HepG2 (cell line): ENCODE results near the gene WDR91. TPM values are rescaled to one million over a fixed set of nuclear protein-coding genes. Genes with fewer than 3 reads are reported as not detected.
A peak's percentile ranks its signal among the peaks of the same experiment; 100 is the strongest.

ENCODE experiments used
- BRF2 ChIP-seq: sonication (generic); formaldehyde crosslinking; IDR thresholded peaks from 2 replicates; pipeline ENCODE4 v1.8.1; 2022; ENCODE audit warnings: mild to moderate bottlenecking, missing genetic modification reagents
- CTCF ChIP-seq: sonication (generic); formaldehyde crosslinking; IDR thresholded peaks from 2 replicates; pipeline ENCODE4 v1.5.0; 2020; ENCODE audit warnings: mild to moderate bottlenecking, missing genetic modification reagents, moderate library complexity
- DZIP1 ChIP-seq: sonication (generic); formaldehyde crosslinking; IDR thresholded peaks from 2 replicates; pipeline ENCODE4 v1.5.0; 2020; ENCODE audit warnings: mild to moderate bottlenecking, missing genetic modification reagents
- EEA1 ChIP-seq: sonication (generic); formaldehyde crosslinking; IDR thresholded peaks from 2 replicates; pipeline ENCODE4 v1.5.1; 2020; ENCODE audit warnings: mild to moderate bottlenecking, missing genetic modification reagents, borderline replicate concordance
- FLYWCH1 ChIP-seq: sonication (generic); formaldehyde crosslinking; IDR thresholded peaks from 2 replicates; pipeline ENCODE4 v1.8.1; 2023; ENCODE audit warnings: mild to moderate bottlenecking, missing genetic modification reagents
- FOXP4 ChIP-seq: sonication (generic); formaldehyde crosslinking; IDR thresholded peaks from 2 replicates; pipeline ENCODE4 v1.4.0; 2020; ENCODE audit warnings: missing genetic modification reagents
- GMEB2 ChIP-seq: IDR thresholded peaks from 2 replicates; pipeline ENCODE4 v1.6.1; 2016; ENCODE audit warnings: missing biosample characterization, missing genetic modification reagents, low read depth
- MIXL1 ChIP-seq: IDR thresholded peaks from 2 replicates; pipeline ENCODE4 v1.6.1; 2016
- NCOA1 ChIP-seq: sonication (generic); formaldehyde crosslinking; IDR thresholded peaks from 2 replicates; pipeline ENCODE4 v1.9.0; 2021; ENCODE audit warnings: missing genetic modification reagents
- NFATC3 ChIP-seq: sonication (generic); formaldehyde crosslinking; IDR thresholded peaks from 2 replicates; pipeline ENCODE4 v1.5.1; 2020; ENCODE audit warnings: mild to moderate bottlenecking, missing genetic modification reagents
- NFYB ChIP-seq: sonication (generic); formaldehyde crosslinking; IDR thresholded peaks from 2 replicates; pipeline ENCODE4 v1.4.0; 2020; ENCODE audit warnings: missing genetic modification reagents
- PPARG ChIP-seq: conservative IDR thresholded peaks from 2 replicates; pipeline ENCODE4 v1.6.1; 2016; ENCODE audit warnings: missing biosample characterization, missing genetic modification reagents
- SP1 ChIP-seq, 2 experiments: fragments of 450-650 bp in 1 of 2; sonication (generic) in 1 of 2; formaldehyde crosslinking in 1 of 2; IDR thresholded peaks; 2 replicates each; pipeline versions ENCODE4 v1.4.0 to v1.6.1; 2016 to 2020; ENCODE audit warnings: missing genetic modification reagents in 1 of 2
- SP2 ChIP-seq: sonication (generic); formaldehyde crosslinking; IDR thresholded peaks from 2 replicates; pipeline ENCODE4 v1.5.1; 2020; ENCODE audit warnings: mild to moderate bottlenecking, missing genetic modification reagents
- ZFP37 ChIP-seq: sonication (generic); formaldehyde crosslinking; IDR thresholded peaks from 2 replicates; pipeline ENCODE4 v1.4.0; 2020; ENCODE audit warnings: missing genetic modification reagents, borderline replicate concordance
- ZNF225 ChIP-seq: sonication (generic); formaldehyde crosslinking; IDR thresholded peaks from 2 replicates; pipeline ENCODE4 v1.4.0; 2020; ENCODE audit warnings: mild to moderate bottlenecking, missing genetic modification reagents
- ZNF331 ChIP-seq: sonication (generic); formaldehyde crosslinking; IDR thresholded peaks from 2 replicates; pipeline ENCODE4 v1.4.0; 2020; ENCODE audit warnings: missing genetic modification reagents
- ZNF468 ChIP-seq: sonication (generic); formaldehyde crosslinking; IDR thresholded peaks from 2 replicates; pipeline ENCODE4 v1.8.0; 2022; ENCODE audit warnings: mild to moderate bottlenecking, moderate library complexity, missing genetic modification reagents
- ZNF580 ChIP-seq: IDR thresholded peaks from 2 replicates; pipeline ENCODE4 v1.6.1; 2016; ENCODE audit warnings: low read depth, borderline replicate concordance
- ZNF83 ChIP-seq: sonication (generic); formaldehyde crosslinking; IDR thresholded peaks from 2 replicates; pipeline ENCODE4 v1.4.0; 2020; ENCODE audit warnings: missing genetic modification reagents, mild to moderate bottlenecking, borderline replicate concordance
- polyA plus RNA-seq, 8 experiments: library from polyadenylated mRNA; depleted of rRNA in 3 of 8; stranded (reverse) in 7 of 8; unstranded in 1 of 8; fragments of >200 nt; fragmentation: Illumina TruSeq in 4 of 8; extraction: Trizol in 4 of 8; gene quantifications; 2 replicates each; pipeline versions ENCODE4 v1.2.1 to v1.2.3, GENCODE V29; 2011 to 2016; ENCODE audit warnings: low read depth in 4 of 8, missing spikeins in 1 of 8, mixed read lengths in 1 of 8; ENCODE audit not compliant: insufficient read depth in 1 of 8
- total RNA-seq, 5 experiments: library from RNA; depleted of rRNA; stranded (reverse); fragments of >200 nt; fragmentation: Illumina TruSeq; extraction: Trizol; gene quantifications; 2 replicates each; pipeline ENCODE4 v1.2.3, GENCODE V29; 2016; ENCODE audit warnings: low read depth in 1 of 5

WDR91 gene
- total and polyA plus RNA-seq, 2 of the 13 experiments (the other 11 are each of a cell fraction or from before 2014, with no cell fraction given) = 11.6 to 12.1 TPM

- TF ChIP-seq DZIP1 (no peak), NCOA1 (CRISPR knock-in tag) (no peak), NFYB (peak; percentile 6; the same call in 1 of the 2 replicates), PPARG (CRISPR knock-in tag) (0 out of 2 replicates have a peak, but pooled peaks have one; percentile 23), ZNF580 (peak; percentile 51; the same call in 1 of the 2 replicates), CTCF (CRISPR knock-in tag) (peak; percentile 90), GMEB2 (no peak), ZNF468 (CRISPR knock-in tag) (no peak), ZNF225 (CRISPR knock-in tag) (no peak), BRF2 (CRISPR knock-in tag) (no peak), MIXL1 (CRISPR knock-in tag) (0 out of 2 replicates have a peak, but pooled peaks have one; percentile 26), ZNF83 (CRISPR knock-in tag) (no peak), FOXP4 (CRISPR knock-in tag) (no peak), SP2 (CRISPR knock-in tag) (no peak), NFATC3 (CRISPR knock-in tag) (no peak), ZFP37 (CRISPR knock-in tag) (no peak), SP1 (IDR thresholded peaks at IDR 0.05) (no peak), SP1 (CRISPR knock-in tag; IDR thresholded peaks at IDR 0.05) (0 out of 2 replicates have a peak, but pooled peaks have one; percentile 30), ZNF331 (CRISPR knock-in tag) (0 out of 2 replicates have a peak, but pooled peaks have one; percentile 11), FLYWCH1 (CRISPR knock-in tag) (no peak), EEA1 (no peak)
Observed at GRCh38 chr7:135169141-135169963, 42.0 kb downstream of the WDR91 start (continued).
